ENCODE measurements around the gene SCAPER.

Gene SCAPER

DNA sequence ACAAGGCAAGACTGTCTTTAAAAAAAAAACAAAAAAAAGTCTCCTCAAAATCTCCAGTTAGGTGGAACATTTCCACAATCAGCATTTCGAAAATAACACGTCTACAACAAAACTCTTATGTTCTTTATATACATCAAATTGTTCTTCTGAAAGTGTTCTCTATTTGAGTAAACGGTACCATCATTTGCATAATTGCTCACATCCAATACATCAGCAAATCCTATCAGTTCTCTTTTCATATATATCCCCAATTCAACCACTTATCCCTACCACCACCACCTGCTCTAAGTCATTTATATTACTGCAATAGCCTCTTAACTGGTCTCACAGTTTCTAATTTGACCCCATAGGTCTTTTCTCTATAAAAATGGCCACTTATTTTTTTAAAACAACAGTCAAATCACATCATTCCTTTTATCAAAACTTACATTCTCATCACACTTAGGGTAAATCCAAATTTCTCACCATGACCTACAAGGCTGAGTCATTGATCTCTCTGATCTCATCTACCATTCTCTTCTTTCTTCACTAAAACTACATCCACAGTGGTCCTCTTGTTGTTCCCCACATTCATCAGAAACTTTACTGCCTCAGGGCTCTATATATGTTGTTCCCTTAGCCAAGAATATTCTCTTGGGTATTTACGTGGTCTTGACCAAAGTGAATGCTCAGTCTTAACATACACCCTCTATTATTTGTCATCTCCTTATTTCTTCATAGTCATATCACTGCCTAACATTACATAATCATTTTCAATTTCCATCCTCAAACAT lies 237.0 kb downstream of the SCAPER start:
- no peaks in the 10 kb centered on the region for H3K27me3 ChIP-seq (ENCODE audit: control insufficient read depth in 2 of 2, insufficient read depth in 2 of 2, low read length in 2 of 2)
- H3K9me3 ChIP-seq (ENCODE audit: control insufficient read depth in 2 of 2, low read length in 2 of 2), result no peaks in the 10 kb centered on the region
- H3K9ac ChIP-seq (ENCODE audit: low read depth in 1 of 2, low read length in 2 of 2), result no peak overlapping the region
- peaks cover 0 to 4% of the 10 kb centered on the region in 2 donors for H3K4me1 ChIP-seq (ENCODE audit: control insufficient read depth in 2 of 2, insufficient read depth in 2 of 2, low read length in 2 of 2)
- no peak overlapping the region for H3K4me3 ChIP-seq (ENCODE audit: low read length in 2 of 2)
- H3K27ac ChIP-seq (ENCODE audit: low read depth in 2 of 2, low read length in 2 of 2), result no peak overlapping the region
- H3K36me3 ChIP-seq (ENCODE audit: control insufficient read depth in 2 of 2, insufficient read depth in 2 of 2, low read length in 2 of 2), result no peaks in the 10 kb centered on the region

DNA sequence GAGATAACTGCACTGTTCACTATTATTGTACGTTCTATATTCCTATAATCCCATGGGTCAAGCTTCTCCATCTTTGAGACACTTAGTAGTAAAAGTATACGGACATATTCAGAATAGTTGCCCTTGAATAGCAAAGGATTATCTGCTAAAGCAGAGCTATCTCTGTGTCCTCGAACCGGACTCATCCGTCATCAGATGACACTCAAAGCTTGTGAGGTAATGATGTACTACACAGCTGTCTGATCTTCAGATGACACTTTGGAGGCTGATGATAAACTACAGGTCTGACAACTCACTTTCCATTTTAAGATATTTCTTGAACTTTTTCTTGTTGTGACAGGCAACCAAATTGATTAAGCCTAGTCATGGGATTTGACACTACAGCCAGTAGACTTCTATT lies 240.2 kb downstream of the SCAPER start:
- Histone ChIP-seq H3K27ac (ENCODE audit: low read depth in 2 of 2, low read length in 2 of 2) (no peak overlapping the region), H3K9ac (ENCODE audit: low read depth in 1 of 2, low read length in 2 of 2) (no peak overlapping the region), H3K4me1 (ENCODE audit: control insufficient read depth in 2 of 2, insufficient read depth in 2 of 2, low read length in 2 of 2) (peaks cover 0 to 4% of the 10 kb centered on the region in 2 donors), H3K9me3 (ENCODE audit: control insufficient read depth in 2 of 2, low read length in 2 of 2) (no peaks in the 10 kb centered on the region), H3K36me3 (ENCODE audit: control insufficient read depth in 2 of 2, insufficient read depth in 2 of 2, low read length in 2 of 2) (peaks cover 0 to under 1% of the 10 kb centered on the region in 2 donors), H3K27me3 (ENCODE audit: control insufficient read depth in 2 of 2, insufficient read depth in 2 of 2, low read length in 2 of 2) (no peaks in the 10 kb centered on the region), H3K4me3 (ENCODE audit: low read length in 2 of 2) (no peak overlapping the region)

DNA sequence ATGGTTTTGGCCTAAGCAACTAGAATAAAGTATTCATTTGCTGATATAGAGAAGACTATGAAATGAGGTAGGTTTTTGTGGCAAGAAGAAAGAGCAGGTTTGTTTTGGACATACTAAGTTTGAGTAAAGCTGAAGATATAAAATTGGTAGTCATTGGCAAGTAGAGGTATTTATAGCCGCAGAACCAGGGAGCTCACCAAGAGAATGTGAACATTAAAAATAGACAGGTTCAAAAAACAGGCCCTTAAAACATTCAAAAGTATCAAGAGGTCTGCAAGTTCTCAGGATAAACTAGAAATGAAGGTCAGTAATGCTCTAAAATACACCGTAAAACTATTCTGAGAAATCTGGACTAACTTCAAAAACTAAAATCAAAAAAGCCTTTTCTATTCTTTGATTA lies 240.7 kb downstream of the SCAPER start:
- no peak overlapping the region for H3K27ac ChIP-seq (ENCODE audit: low read depth in 2 of 2, low read length in 2 of 2)
- peaks cover 0 to 3% of the 10 kb centered on the region in 2 donors for H3K36me3 ChIP-seq (ENCODE audit: control insufficient read depth in 2 of 2, insufficient read depth in 2 of 2, low read length in 2 of 2)
- H3K9ac ChIP-seq (ENCODE audit: low read depth in 1 of 2, low read length in 2 of 2), result no peak overlapping the region
- H3K27me3 ChIP-seq (ENCODE audit: control insufficient read depth in 2 of 2, insufficient read depth in 2 of 2, low read length in 2 of 2), result no peaks in the 10 kb centered on the region
- H3K4me3 ChIP-seq (ENCODE audit: low read length in 2 of 2), result no peak overlapping the region
- H3K4me1 ChIP-seq (ENCODE audit: control insufficient read depth in 2 of 2, insufficient read depth in 2 of 2, low read length in 2 of 2), result peaks cover 0 to 1% of the 10 kb centered on the region in 2 donors
- H3K9me3 ChIP-seq (ENCODE audit: control insufficient read depth in 2 of 2, low read length in 2 of 2), result no peaks in the 10 kb centered on the region

DNA sequence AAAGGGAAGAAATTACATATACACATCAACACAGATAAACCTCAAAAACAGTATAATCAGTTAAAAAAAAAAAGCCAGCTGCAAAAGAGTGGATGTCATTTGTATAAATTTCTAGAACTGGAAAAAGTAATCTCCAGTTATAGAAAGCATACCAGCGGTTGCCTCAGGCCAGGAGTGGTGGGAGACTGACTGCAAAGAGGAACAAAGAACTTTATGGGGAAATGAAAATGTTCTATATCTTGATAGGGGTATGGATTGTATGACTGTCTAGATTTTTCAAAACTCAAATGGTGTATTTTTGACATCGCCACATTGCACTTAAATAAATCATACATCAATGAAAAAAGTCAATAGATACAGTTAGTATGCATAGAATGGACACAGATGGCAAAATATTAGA lies 241.6 kb downstream of the SCAPER start:
- Histone ChIP-seq H3K9ac (ENCODE audit: low read depth in 1 of 2, low read length in 2 of 2) (no peak overlapping the region), H3K9me3 (ENCODE audit: control insufficient read depth in 2 of 2, low read length in 2 of 2) (no peaks in the 10 kb centered on the region), H3K4me1 (ENCODE audit: control insufficient read depth in 2 of 2, insufficient read depth in 2 of 2, low read length in 2 of 2) (no peaks in the 10 kb centered on the region), H3K27me3 (ENCODE audit: control insufficient read depth in 2 of 2, insufficient read depth in 2 of 2, low read length in 2 of 2) (no peaks in the 10 kb centered on the region), H3K27ac (ENCODE audit: low read depth in 2 of 2, low read length in 2 of 2) (no peak overlapping the region), H3K4me3 (ENCODE audit: low read length in 2 of 2) (no peak overlapping the region), H3K36me3 (ENCODE audit: control insufficient read depth in 2 of 2, insufficient read depth in 2 of 2, low read length in 2 of 2) (peaks cover 0 to 3% of the 10 kb centered on the region in 2 donors)

DNA sequence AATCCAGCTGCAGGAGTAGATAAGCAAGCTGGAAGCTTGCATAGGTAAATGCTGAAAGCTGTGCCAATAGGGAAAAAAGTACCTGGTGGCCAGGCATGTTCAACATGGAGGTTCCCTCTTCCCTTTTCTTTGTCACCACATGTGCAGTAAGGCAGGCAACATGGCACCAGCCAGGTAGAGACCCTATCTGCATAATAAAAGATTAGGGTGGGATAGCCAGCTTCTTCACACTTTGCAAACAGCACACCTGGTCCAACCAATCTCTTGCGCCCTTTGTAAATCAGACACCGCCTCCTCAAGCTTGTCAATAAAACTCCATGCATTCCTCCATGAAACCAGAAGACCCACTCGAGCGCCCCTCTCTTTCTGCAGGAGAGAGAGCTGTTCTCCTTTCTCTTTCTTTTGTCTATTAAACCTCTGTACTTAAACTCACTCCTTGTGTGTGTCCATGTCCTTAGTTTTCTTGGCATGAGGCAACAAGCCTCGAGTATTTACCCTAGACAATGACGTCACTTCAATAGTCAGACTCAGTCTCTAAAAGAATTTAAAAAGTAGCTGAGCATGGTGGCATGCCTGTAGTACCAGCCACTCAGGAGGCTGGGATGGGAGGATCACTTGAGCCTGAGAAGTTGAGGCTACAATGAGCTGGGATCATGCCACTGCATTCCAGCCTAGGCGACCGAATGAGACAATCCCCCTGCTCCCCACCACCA lies 256.3 kb downstream of the SCAPER start:
- Histone ChIP-seq H3K9me3 (ENCODE audit: control insufficient read depth in 2 of 2, low read length in 2 of 2) (no peaks in the 10 kb centered on the region), H3K27ac (ENCODE audit: low read depth in 2 of 2, low read length in 2 of 2) (no peak overlapping the region), H3K4me3 (ENCODE audit: low read length in 2 of 2) (no peak overlapping the region), H3K4me1 (ENCODE audit: control insufficient read depth in 2 of 2, insufficient read depth in 2 of 2, low read length in 2 of 2) (no peaks in the 10 kb centered on the region), H3K9ac (ENCODE audit: low read depth in 1 of 2, low read length in 2 of 2) (no peak overlapping the region), H3K27me3 (ENCODE audit: control insufficient read depth in 2 of 2, insufficient read depth in 2 of 2, low read length in 2 of 2) (no peaks in the 10 kb centered on the region), H3K36me3 (ENCODE audit: control insufficient read depth in 2 of 2, insufficient read depth in 2 of 2, low read length in 2 of 2) (no peaks in the 10 kb centered on the region)

DNA sequence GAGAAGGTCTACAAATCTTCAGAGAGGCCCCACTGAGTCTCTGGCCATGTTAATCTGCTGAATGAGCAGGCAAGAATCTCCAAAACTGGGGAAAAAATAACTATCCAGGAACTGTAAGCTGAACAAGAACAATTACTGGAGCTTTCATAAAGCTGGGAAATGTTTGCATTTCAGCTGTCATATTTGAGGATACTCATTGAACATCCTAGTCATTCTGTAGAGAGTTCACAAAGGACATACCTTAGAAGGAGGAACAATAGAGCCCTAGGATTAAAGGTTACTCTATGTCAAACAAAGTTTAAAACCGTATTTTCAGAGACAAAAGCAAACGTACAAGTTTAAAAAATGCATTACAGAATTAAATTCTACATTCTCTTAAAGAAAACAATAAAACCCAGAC lies 257.5 kb downstream of the SCAPER start:
- no peak overlapping the region for H3K9ac ChIP-seq (ENCODE audit: low read depth in 1 of 2, low read length in 2 of 2)
- H3K4me3 ChIP-seq (ENCODE audit: low read length in 2 of 2), result no peak overlapping the region
- H3K36me3 ChIP-seq (ENCODE audit: control insufficient read depth in 2 of 2, insufficient read depth in 2 of 2, low read length in 2 of 2), result no peaks in the 10 kb centered on the region
- no peaks in the 10 kb centered on the region for H3K27me3 ChIP-seq (ENCODE audit: control insufficient read depth in 2 of 2, insufficient read depth in 2 of 2, low read length in 2 of 2)
- no peaks in the 10 kb centered on the region for H3K9me3 ChIP-seq (ENCODE audit: control insufficient read depth in 2 of 2, low read length in 2 of 2)
- no peak overlapping the region for H3K27ac ChIP-seq (ENCODE audit: low read depth in 2 of 2, low read length in 2 of 2)
- no peaks in the 10 kb centered on the region for H3K4me1 ChIP-seq (ENCODE audit: control insufficient read depth in 2 of 2, insufficient read depth in 2 of 2, low read length in 2 of 2)

DNA sequence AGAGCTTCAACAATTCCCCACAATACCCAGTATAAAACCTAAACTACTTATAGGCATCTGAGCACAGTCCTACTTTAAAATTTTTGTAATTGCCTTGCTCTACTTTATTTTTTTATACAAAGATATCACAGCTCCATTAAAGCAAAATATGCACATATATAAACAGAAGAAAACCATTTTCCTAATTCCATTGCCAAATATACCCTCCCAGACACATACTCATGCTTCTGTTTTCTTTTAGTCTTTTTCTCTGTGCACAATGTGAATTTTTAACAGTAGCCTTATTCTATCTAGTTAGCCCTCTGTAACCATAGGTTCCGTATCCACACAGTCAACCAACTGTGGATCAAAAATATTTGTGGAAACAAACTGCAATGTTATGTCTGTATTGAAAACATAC lies 260.5 kb downstream of the SCAPER start:
- Histone ChIP-seq H3K27ac (ENCODE audit: low read depth in 2 of 2, low read length in 2 of 2) (no peak overlapping the region), H3K36me3 (ENCODE audit: control insufficient read depth in 2 of 2, insufficient read depth in 2 of 2, low read length in 2 of 2) (no peaks in the 10 kb centered on the region)

DNA sequence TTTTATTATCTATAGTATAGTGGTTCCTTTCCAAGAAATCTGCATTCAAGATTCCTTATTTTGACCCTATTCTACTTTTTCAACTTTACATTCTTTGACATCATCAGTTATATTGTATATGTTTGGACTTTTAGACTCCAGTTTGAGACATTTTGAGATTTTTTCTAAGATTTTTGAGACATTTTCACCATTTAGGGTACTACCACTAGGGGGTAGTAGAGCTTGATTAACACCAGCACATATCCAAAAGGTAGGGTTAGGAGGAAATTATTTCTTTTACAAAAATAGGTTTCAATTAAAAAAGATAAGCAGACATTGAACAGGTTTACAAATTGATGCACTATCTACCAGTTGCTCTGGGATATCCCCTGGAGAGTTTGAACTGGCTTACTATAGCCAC lies 262.5 kb downstream of the SCAPER start:
- Histone ChIP-seq H3K9me3 (ENCODE audit: control insufficient read depth in 2 of 2, low read length in 2 of 2) (no peaks in the 10 kb centered on the region), H3K27me3 (ENCODE audit: control insufficient read depth in 2 of 2, insufficient read depth in 2 of 2, low read length in 2 of 2) (no peaks in the 10 kb centered on the region), H3K36me3 (ENCODE audit: control insufficient read depth in 2 of 2, insufficient read depth in 2 of 2, low read length in 2 of 2) (no peaks in the 10 kb centered on the region), H3K4me3 (ENCODE audit: low read length in 2 of 2) (no peak overlapping the region), H3K4me1 (ENCODE audit: control insufficient read depth in 2 of 2, insufficient read depth in 2 of 2, low read length in 2 of 2) (no peaks in the 10 kb centered on the region), H3K27ac (ENCODE audit: low read depth in 2 of 2, low read length in 2 of 2) (no peak overlapping the region), H3K9ac (ENCODE audit: low read depth in 1 of 2, low read length in 2 of 2) (no peak overlapping the region)

More for the DNA sequence above, 260.5 kb downstream of the SCAPER start:
- H3K9ac ChIP-seq (ENCODE audit: low read depth in 1 of 2, low read length in 2 of 2), result no peak overlapping the region
- no peak overlapping the region for H3K4me3 ChIP-seq (ENCODE audit: low read length in 2 of 2)
- H3K9me3 ChIP-seq (ENCODE audit: control insufficient read depth in 2 of 2, low read length in 2 of 2), result no peaks in the 10 kb centered on the region
- H3K4me1 ChIP-seq (ENCODE audit: control insufficient read depth in 2 of 2, insufficient read depth in 2 of 2, low read length in 2 of 2), result no peaks in the 10 kb centered on the region
- no peaks in the 10 kb centered on the region for H3K27me3 ChIP-seq (ENCODE audit: control insufficient read depth in 2 of 2, insufficient read depth in 2 of 2, low read length in 2 of 2)

DNA sequence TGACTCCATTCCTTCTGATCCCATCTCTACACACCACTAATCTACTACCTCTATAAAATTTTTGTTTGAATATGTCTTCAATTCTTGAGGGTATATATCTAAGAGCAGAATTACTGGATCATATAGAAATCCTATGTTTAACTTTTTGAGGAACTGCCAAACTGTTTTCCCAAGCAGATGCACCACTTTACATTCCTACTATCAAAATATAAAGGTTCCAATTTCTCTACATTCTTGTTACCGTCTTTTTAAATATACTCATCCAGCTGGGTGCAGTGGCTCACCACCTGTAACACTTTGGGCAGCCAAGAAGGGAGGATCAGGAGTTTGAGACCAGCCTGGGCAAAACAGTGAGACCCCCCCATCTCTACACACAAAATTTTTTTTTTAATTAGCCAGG lies 268.0 kb downstream of the SCAPER start:
- Histone ChIP-seq H3K4me1 (ENCODE audit: control insufficient read depth in 2 of 2, insufficient read depth in 2 of 2, low read length in 2 of 2) (no peaks in the 10 kb centered on the region), H3K4me3 (ENCODE audit: low read length in 2 of 2) (no peak overlapping the region), H3K9ac (ENCODE audit: low read depth in 1 of 2, low read length in 2 of 2) (no peak overlapping the region), H3K36me3 (ENCODE audit: control insufficient read depth in 2 of 2, insufficient read depth in 2 of 2, low read length in 2 of 2) (no peaks in the 10 kb centered on the region), H3K27ac (ENCODE audit: low read depth in 2 of 2, low read length in 2 of 2) (no peak overlapping the region), H3K9me3 (ENCODE audit: control insufficient read depth in 2 of 2, low read length in 2 of 2) (peaks cover 0 to 2% of the 10 kb centered on the region in 2 donors), H3K27me3 (ENCODE audit: control insufficient read depth in 2 of 2, insufficient read depth in 2 of 2, low read length in 2 of 2) (no peaks in the 10 kb centered on the region)

DNA sequence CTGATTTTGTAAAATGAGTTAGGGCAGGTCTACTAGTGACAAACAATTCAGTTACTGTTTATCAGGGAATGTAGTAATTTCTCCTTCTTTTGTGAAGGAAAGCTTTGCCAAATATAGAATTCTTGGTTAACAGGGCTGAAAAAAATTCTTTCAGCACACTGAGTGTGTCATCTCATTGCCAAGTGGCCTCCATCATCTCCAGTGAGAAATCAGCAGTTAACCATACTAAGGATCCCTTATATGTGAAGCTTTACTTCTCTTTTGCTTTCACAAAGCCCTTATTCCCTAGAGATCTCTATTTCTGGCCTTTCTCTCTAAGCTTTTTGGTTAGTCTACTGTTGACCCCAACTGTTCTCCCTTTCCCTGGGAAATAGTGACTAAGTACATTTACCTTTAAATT lies 269.1 kb downstream of the SCAPER start:
- no peaks in the 10 kb centered on the region for H3K36me3 ChIP-seq (ENCODE audit: control insufficient read depth in 2 of 2, insufficient read depth in 2 of 2, low read length in 2 of 2)
- H3K27me3 ChIP-seq (ENCODE audit: control insufficient read depth in 2 of 2, insufficient read depth in 2 of 2, low read length in 2 of 2), result no peaks in the 10 kb centered on the region
- no peak overlapping the region for H3K27ac ChIP-seq (ENCODE audit: low read depth in 2 of 2, low read length in 2 of 2)
- H3K4me3 ChIP-seq (ENCODE audit: low read length in 2 of 2), result no peak overlapping the region
- H3K4me1 ChIP-seq (ENCODE audit: control insufficient read depth in 2 of 2, insufficient read depth in 2 of 2, low read length in 2 of 2), result no peaks in the 10 kb centered on the region
- no peak overlapping the region for H3K9ac ChIP-seq (ENCODE audit: low read depth in 1 of 2, low read length in 2 of 2)
- H3K9me3 ChIP-seq (ENCODE audit: control insufficient read depth in 2 of 2, low read length in 2 of 2), result peaks cover 0 to 2% of the 10 kb centered on the region in 2 donors
